Measurements from ENCODE around the gene BRAP. TPM values are rescaled to one million over a fixed set of nuclear protein-coding genes. Genes with fewer than 3 reads are reported as not detected.
"Not testable (repeated sequence)": the region's sequence is repeated elsewhere in the genome, so short reads cannot be mapped to it uniquely, and the experiment has no call there.

The BRAP gene
- total and polyA plus RNA-seq, 2 donors (not counting 1 experiment from before 2014, with no cell fraction given) = 19.0 to 21.4 TPM

DNA sequence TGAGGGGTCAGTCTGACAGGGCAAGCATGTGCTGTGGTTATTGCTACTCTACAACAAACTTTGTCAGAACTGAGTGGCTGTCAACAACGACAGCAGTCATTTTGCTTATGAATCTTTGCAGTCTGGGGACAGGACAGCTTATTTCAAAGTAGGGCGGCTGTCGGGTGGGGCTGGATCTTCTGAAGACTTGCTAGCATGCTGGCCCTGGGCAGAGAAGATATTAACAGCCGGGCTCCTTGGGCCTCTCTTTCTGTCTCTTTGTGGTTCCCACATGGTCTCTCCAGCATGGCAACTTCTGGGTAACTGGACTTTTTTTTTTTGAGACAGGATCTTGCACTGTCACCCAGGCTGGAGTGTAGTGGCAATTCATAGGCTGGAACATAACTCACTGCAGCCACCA is 47.0 kb upstream of the BRAP start:
- no peaks in the 10 kb centered on the region for H3K9me3 ChIP-seq (ENCODE audit: control insufficient read depth, insufficient read depth, low read depth, low read length)
- DNase-seq (ENCODE audit: low read depth in 2 of 2) = no peak
- no peak for TF ChIP-seq EZH2 (IDR thresholded peaks at IDR 0.05; ENCODE audit: low read length, missing control alignments)
- TF ChIP-seq, protein P1, sequence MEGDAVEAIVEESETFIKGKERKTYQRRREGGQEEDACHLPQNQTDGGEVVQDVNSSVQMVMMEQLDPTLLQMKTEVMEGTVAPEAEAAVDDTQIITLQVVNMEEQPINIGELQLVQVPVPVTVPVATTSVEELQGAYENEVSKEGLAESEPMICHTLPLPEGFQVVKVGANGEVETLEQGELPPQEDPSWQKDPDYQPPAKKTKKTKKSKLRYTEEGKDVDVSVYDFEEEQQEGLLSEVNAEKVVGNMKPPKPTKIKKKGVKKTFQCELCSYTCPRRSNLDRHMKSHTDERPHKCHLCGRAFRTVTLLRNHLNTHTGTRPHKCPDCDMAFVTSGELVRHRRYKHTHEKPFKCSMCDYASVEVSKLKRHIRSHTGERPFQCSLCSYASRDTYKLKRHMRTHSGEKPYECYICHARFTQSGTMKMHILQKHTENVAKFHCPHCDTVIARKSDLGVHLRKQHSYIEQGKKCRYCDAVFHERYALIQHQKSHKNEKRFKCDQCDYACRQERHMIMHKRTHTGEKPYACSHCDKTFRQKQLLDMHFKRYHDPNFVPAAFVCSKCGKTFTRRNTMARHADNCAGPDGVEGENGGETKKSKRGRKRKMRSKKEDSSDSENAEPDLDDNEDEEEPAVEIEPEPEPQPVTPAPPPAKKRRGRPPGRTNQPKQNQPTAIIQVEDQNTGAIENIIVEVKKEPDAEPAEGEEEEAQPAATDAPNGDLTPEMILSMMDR (conservative IDR thresholded peaks at IDR 0.05 in 1 of 2, IDR thresholded peaks at IDR 0.05 in 1 of 2; ENCODE audit: low read depth in 1 of 2, low read length in 2 of 2) = no peak
- no peak overlapping the region for H3K27ac ChIP-seq (ENCODE audit: insufficient read depth, low read length)
- H3K36me3 ChIP-seq (ENCODE audit: control insufficient read depth, insufficient read depth, low read length) = peaks cover 1% of the 10 kb centered on the region
- H3K9ac ChIP-seq (ENCODE audit: insufficient read depth, low read length) = no peak overlapping the region
- H3K4me1 ChIP-seq (ENCODE audit: control insufficient read depth, extremely low read depth, insufficient read depth, low read length) = no peaks in the 10 kb centered on the region
- H3K4me3 ChIP-seq (replicated peaks in 1 of 4; ENCODE audit: control extremely low read depth in 1 of 4, insufficient read depth in 1 of 4, low read depth in 3 of 4, low read length in 4 of 4) = no peak overlapping the region
- no peaks in the 10 kb centered on the region for H3K27me3 ChIP-seq (ENCODE audit: control insufficient read depth, insufficient read depth, low read length)
- no peaks in the 10 kb centered on the region for H4K20me1 ChIP-seq (ENCODE audit: control insufficient read depth, extremely low read depth, insufficient read depth, low read length)
- H3K79me2 ChIP-seq (ENCODE audit: control insufficient read depth, insufficient read depth, low read length) = no peaks in the 10 kb centered on the region
- no peak overlapping the region for H3K4me2 ChIP-seq (ENCODE audit: extremely low read depth, insufficient read depth, low read length)
- no peak overlapping the region for H2AFZ ChIP-seq (ENCODE audit: low read length)

DNA sequence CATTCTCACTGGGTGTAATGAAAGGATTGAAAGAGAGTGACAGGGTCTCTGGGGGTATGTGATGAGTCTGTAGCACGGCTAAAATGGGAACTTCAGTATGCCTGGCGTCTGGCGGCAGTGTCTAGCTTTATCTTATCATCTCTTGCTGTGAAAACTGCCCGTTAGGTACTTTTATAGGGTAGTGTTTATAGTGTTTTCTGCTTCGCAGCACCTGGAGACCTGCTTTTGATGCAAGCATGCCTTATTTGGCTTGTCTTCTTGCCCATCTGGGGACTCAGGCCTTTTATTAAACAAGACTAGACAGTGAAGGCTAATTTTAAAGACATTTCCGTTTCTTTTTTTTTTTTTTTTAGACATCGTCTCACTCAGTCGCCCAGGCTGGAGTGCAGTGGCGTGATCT is 44.7 kb upstream of the BRAP start:
- H4K20me1 ChIP-seq (ENCODE audit: control insufficient read depth, extremely low read depth, insufficient read depth, low read length) = no peaks in the 10 kb centered on the region
- H3K27me3 ChIP-seq (ENCODE audit: control insufficient read depth, insufficient read depth, low read length) = no peaks in the 10 kb centered on the region
- H3K4me3 ChIP-seq (replicated peaks in 1 of 4; ENCODE audit: control extremely low read depth in 1 of 4, insufficient read depth in 1 of 4, low read depth in 3 of 4, low read length in 4 of 4) = no peak overlapping the region
- TF ChIP-seq, protein P1 (conservative IDR thresholded peaks at IDR 0.05 in 1 of 2, IDR thresholded peaks at IDR 0.05 in 1 of 2; ENCODE audit: low read depth in 1 of 2, low read length in 2 of 2) = no peak
- no peak for TF ChIP-seq EZH2 (IDR thresholded peaks at IDR 0.05; ENCODE audit: low read length, missing control alignments)
- no peaks in the 10 kb centered on the region for H3K4me1 ChIP-seq (ENCODE audit: control insufficient read depth, extremely low read depth, insufficient read depth, low read length)
- H3K27ac ChIP-seq (ENCODE audit: insufficient read depth, low read length) = no peak overlapping the region
- H2AFZ ChIP-seq (ENCODE audit: low read length) = no peak overlapping the region
- H3K4me2 ChIP-seq (ENCODE audit: extremely low read depth, insufficient read depth, low read length) = no peak overlapping the region
- no peaks in the 10 kb centered on the region for H3K9me3 ChIP-seq (ENCODE audit: control insufficient read depth, insufficient read depth, low read depth, low read length)
- peaks cover 1% of the 10 kb centered on the region for H3K36me3 ChIP-seq (ENCODE audit: control insufficient read depth, insufficient read depth, low read length)
- H3K79me2 ChIP-seq (ENCODE audit: control insufficient read depth, insufficient read depth, low read length) = no peaks in the 10 kb centered on the region
- H3K9ac ChIP-seq (ENCODE audit: insufficient read depth, low read length) = no peak overlapping the region
- no peak for DNase-seq (ENCODE audit: low read depth in 2 of 2)

DNA sequence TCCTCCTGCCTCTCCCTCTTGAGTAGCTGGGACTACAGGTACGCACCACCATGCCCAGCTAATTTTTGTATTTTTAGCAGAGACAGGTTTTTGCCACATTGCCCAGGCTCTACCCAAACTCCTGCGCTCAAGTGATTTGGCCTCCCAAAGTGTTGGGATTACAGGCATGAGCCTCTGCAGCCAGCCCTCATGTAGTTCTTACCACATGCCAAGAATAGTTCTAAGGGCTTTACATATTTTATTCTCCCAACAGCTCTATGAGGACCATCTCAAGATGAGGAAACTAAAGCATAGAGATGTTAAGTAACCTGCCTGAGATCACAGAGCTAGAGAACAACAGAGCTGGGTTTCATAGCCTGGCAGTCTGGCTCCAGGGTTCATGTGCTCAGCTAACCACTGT is 43.0 kb upstream of the BRAP start:
- Histone ChIP-seq H3K79me2 (ENCODE audit: control insufficient read depth, insufficient read depth, low read length) (no peaks in the 10 kb centered on the region), H3K27me3 (ENCODE audit: control insufficient read depth, insufficient read depth, low read length) (no peaks in the 10 kb centered on the region), H3K4me3 (replicated peaks in 1 of 4; ENCODE audit: control extremely low read depth in 1 of 4, insufficient read depth in 1 of 4, low read depth in 3 of 4, low read length in 4 of 4) (no peak overlapping the region), H3K9me3 (ENCODE audit: control insufficient read depth, insufficient read depth, low read depth, low read length) (no peaks in the 10 kb centered on the region), H3K36me3 (ENCODE audit: control insufficient read depth, insufficient read depth, low read length) (no peaks in the 10 kb centered on the region), H3K4me1 (ENCODE audit: control insufficient read depth, extremely low read depth, insufficient read depth, low read length) (no peaks in the 10 kb centered on the region), H2AFZ (ENCODE audit: low read length) (no peak overlapping the region), H3K4me2 (ENCODE audit: extremely low read depth, insufficient read depth, low read length) (no peak overlapping the region), H3K27ac (ENCODE audit: insufficient read depth, low read length) (no peak overlapping the region), H4K20me1 (ENCODE audit: control insufficient read depth, extremely low read depth, insufficient read depth, low read length) (no peaks in the 10 kb centered on the region), H3K9ac (ENCODE audit: insufficient read depth, low read length) (no peak overlapping the region)
- no peak for DNase-seq (ENCODE audit: low read depth in 2 of 2)
- TF ChIP-seq, protein P1 (conservative IDR thresholded peaks at IDR 0.05 in 1 of 2, IDR thresholded peaks at IDR 0.05 in 1 of 2; ENCODE audit: low read depth in 1 of 2, low read length in 2 of 2) = no peak
- TF ChIP-seq EZH2 (IDR thresholded peaks at IDR 0.05; ENCODE audit: low read length, missing control alignments) = no peak

DNA sequence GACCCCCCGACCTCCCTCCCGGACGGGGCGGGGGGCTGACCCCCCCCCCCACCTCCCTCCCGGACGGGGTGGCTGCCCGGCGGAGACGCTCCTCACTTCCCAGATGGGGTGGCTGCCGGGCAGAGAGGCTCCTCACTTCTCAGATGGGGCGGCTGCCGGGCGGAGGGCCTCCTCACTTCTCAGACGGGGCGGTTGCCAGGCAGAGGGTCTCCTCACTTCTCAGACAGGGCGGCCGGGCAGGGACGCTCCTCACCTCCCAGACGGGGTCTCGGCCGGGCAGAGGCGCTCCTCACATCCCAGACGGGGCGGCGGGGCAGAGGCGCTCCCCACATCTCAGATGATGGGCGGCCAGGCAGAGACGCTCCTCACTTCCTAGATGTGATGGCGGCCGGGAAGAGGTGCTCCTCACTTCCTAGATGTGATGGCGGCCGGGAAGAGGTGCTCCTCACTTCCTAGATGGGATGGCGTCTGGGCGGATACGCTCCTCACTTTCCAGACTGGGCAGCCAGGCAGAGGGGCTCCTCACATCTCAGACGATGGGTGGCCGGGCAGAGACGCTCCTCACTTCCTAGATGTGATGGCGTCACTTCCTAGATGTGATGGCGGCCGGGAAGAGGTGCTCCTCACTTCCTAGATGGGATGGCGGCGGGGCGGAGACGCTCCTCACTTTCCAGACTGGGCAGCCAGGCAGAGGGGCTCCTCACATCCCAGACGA is 38.0 kb upstream of the BRAP start:
- H2AFZ ChIP-seq (ENCODE audit: low read length); H3K4me3 ChIP-seq (replicated peaks in 1 of 4; ENCODE audit: control extremely low read depth in 1 of 4, insufficient read depth in 1 of 4, low read depth in 3 of 4, low read length in 4 of 4); H3K4me2 ChIP-seq (ENCODE audit: extremely low read depth, insufficient read depth, low read length); H3K27me3 ChIP-seq (ENCODE audit: control insufficient read depth, insufficient read depth, low read length); H3K27ac ChIP-seq (ENCODE audit: insufficient read depth, low read length); H3K79me2 ChIP-seq (ENCODE audit: control insufficient read depth, insufficient read depth, low read length); H3K9ac ChIP-seq (ENCODE audit: insufficient read depth, low read length); H3K4me1 ChIP-seq (ENCODE audit: control insufficient read depth, extremely low read depth, insufficient read depth, low read length); H3K36me3 ChIP-seq (ENCODE audit: control insufficient read depth, insufficient read depth, low read length); H4K20me1 ChIP-seq (ENCODE audit: control insufficient read depth, extremely low read depth, insufficient read depth, low read length); H3K9me3 ChIP-seq (ENCODE audit: control insufficient read depth, insufficient read depth, low read depth, low read length); DNase-seq (ENCODE audit: low read depth in 2 of 2): not testable (repeated sequence)

All from fibroblast of lung (primary cell).